Muscle layer of colon (tissue), 2 donors: Measurements from ENCODE around the gene SCUBE2.
"Not testable (repeated sequence)": the region's sequence is repeated elsewhere in the genome, so short reads cannot be mapped to it uniquely, and the experiment has no call there.

Source experiments
- H3K27ac ChIP-seq: one replicate; pipeline ENCODE4 v1.7.0; 2013; ENCODE audit warnings: low read depth, mild to moderate bottlenecking, low read length, moderate library complexity
- H3K27me3 ChIP-seq, 2 donors: one replicate each; pipeline ENCODE4 v1.7.0; 2013; ENCODE audit warnings: low read length in 2 of 2, mild to moderate bottlenecking in 2 of 2; ENCODE audit not compliant: insufficient read depth in 2 of 2, control insufficient read depth in 1 of 2
- H3K36me3 ChIP-seq: one replicate; pipeline ENCODE4 v1.7.0; 2013; ENCODE audit warnings: mild to moderate bottlenecking, low read length; ENCODE audit not compliant: insufficient read depth
- H3K4me1 ChIP-seq: one replicate; pipeline ENCODE4 v1.7.0; 2013; ENCODE audit warnings: mild to moderate bottlenecking, low read length; ENCODE audit not compliant: insufficient read depth
- H3K4me3 ChIP-seq, 2 donors: one replicate each; pipeline ENCODE4 v1.7.0; 2013; ENCODE audit warnings: low read length in 2 of 2, low read depth in 1 of 2, mild to moderate bottlenecking in 1 of 2, moderate library complexity in 1 of 2
- H3K9ac ChIP-seq: one replicate; pipeline ENCODE4 v1.7.0; 2013; ENCODE audit warnings: low read length
- H3K9me3 ChIP-seq: one replicate; pipeline ENCODE4 v1.7.0; 2013; ENCODE audit warnings: mild to moderate bottlenecking, low read length
- donor health status: abdominal sarcoma.
- donor health status: Adenocarcinoma of cecum.

SCUBE2 gene

DNA sequence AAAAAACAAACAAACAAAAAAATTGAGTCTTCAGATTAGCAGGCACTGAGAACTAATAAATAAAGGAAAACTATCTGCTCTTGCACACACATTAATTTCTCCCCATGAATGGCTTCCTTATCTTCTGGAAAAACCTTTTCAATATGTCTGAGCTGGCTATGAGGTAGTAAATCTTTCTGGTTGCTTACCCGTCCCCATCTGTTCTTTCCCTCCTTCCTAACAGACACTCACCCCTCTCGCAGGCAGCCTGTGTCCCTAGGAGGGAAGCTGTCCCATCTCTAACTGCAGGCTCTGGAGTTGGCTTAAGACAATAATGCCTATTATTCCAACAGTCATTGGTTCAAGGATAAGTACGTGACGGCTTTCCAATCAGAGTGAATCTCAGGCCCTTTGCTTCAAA, 8.2 kb upstream of the SCUBE2 start:
- no peaks in the 10 kb centered on the region for H3K4me1 ChIP-seq
- no peak overlapping the region for H3K9ac ChIP-seq
- no peaks in the 10 kb centered on the region for H3K27me3 ChIP-seq
- no peak overlapping the region for H3K4me3 ChIP-seq
- H3K27ac ChIP-seq = no peak overlapping the region
- H3K9me3 ChIP-seq = no peaks in the 10 kb centered on the region
- no peaks in the 10 kb centered on the region for H3K36me3 ChIP-seq

DNA sequence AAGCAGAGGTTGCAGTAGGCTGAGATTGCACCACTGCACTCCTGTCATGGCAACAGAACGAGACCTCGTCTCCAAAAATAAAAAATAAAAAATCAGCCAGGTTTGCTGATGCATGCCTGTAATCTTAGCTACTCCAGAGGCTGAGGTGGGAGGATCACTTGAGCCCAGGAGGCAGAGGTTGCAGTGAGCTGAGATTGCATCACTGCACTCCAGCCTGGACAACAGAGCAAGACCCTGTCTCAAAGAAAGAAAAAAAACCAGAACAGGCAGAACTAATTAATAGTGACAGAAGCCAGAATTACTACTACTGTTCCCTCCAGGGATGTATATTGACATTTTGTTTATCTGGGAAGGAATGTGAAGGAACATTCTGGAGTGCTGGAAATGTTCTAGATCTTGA, 7.1 kb upstream of the SCUBE2 start:
- not testable (repeated sequence) for H3K4me3 ChIP-seq, H3K4me1 ChIP-seq, H3K9me3 ChIP-seq, H3K27ac ChIP-seq, H3K9ac ChIP-seq, H3K36me3 ChIP-seq, H3K27me3 ChIP-seq

DNA sequence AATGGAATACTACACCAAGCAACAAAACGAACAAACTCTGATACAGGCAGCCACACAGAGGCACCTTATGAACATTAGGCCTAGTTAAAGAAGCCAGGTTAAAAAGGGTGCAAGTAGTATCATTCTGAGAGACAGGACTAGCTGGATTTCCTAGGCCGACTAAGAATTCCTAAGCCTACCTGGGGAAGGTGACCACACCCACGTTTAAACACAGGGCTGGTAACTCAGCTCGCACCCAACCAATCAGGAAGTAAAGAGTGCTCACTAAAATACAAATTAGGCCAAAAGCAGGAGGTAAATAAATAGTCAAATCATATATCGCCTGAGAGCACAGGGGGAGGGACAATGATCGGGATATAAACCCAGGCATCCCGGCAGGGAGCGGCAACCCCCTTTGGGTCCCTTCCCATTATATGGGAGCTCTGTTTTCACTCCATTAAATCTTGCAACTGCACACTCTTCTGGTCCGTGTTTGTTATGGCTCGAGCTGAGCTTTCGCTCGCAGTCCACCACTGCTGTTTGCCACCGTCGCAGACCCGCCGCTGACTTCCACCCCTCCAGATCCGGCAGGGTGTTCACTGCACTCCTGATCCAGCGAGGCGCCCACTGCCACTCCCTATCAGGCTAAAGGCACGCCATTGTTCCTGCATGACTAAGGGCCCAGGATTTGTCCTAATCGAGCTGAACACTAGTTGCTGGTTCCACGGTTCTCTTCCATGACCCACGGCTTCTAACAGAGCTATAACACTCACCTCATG, 6.0 kb upstream of the SCUBE2 start:
- H3K36me3 ChIP-seq, H3K4me3 ChIP-seq, H3K4me1 ChIP-seq, H3K27ac ChIP-seq, H3K27me3 ChIP-seq, H3K9ac ChIP-seq, H3K9me3 ChIP-seq: not testable (repeated sequence)

DNA sequence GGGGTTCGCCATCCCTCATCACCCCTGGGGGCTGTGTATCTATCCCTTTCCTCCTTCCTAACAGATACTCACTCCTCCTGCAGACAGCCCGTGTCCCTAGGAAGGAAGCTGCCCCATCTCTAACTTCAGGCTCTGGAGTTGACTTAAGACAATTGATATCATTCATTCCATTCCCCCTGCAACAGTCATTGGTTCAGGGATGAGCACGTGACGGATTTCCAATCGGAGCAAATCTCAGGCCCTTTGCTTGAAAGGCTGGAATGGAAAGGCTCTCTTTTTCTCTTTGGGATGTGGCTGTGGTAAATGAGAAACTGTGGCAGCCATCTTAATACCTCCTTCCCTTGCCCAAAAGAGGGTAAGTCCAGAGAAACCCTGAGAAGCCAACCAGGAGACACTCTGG, 5.0 kb upstream of the SCUBE2 start:
- Histone ChIP-seq H3K4me1 (peaks cover 7% of the 10 kb centered on the region), H3K4me3 (no peak overlapping the region), H3K27me3 (peaks cover 0 to 6% of the 10 kb centered on the region in 2 donors), H3K9ac (no peak overlapping the region), H3K27ac (no peak overlapping the region), H3K9me3 (no peaks in the 10 kb centered on the region), H3K36me3 (no peaks in the 10 kb centered on the region)

DNA sequence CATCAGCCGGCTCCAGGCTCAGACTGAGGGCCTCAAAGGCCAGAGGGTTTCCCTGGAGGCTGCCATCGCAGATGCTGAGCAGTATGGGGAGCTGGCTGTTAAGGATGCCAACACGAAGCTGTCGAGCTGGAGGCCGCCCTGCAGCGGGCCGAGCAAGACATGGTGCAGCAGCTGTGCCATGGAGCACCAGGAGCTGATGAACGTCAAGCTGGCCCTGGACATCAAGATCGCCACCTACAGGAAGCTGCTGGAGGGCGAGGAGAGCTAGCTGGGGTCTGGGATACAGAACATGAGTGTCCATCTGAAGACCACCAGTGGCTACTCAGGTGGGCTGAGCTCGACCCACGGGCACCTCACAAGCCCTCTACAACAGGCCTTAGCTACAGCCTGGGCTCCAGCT, 4.0 kb upstream of the SCUBE2 start:
- Histone ChIP-seq H3K9me3 (no peaks in the 10 kb centered on the region), H3K27ac (no peak overlapping the region), H3K27me3 (peaks cover 6 to 8% of the 10 kb centered on the region in 2 donors), H3K4me1 (peaks cover 7% of the 10 kb centered on the region), H3K9ac (no peak overlapping the region), H3K36me3 (no peaks in the 10 kb centered on the region), H3K4me3 (no peak overlapping the region)

DNA sequence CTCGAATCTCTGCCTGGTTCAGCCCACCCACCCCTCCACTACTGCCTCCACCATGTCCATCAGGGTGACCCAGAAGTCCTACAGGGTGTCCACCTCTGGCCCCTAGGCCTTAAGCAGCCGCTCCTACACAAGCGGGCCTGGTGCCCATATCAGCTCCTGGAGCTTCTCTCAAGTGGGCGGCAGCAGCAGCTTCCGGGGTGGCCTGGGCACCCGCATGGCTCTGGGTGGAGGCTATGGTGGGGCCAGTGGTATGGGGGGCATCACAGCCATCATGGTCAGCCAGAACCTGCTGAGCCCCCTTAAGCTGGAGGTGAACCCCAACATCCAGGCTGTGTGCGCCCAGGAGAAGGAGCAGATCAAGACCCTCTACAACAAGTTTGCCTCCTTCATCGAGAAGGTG, 3.0 kb upstream of the SCUBE2 start:
- Histone ChIP-seq H3K4me1 (peaks cover 7% of the 10 kb centered on the region), H3K4me3 (no peak overlapping the region), H3K9me3 (no peaks in the 10 kb centered on the region), H3K9ac (no peak overlapping the region), H3K27me3 (peaks cover 8 to 11% of the 10 kb centered on the region in 2 donors), H3K27ac (no peak overlapping the region), H3K36me3 (no peaks in the 10 kb centered on the region)

DNA sequence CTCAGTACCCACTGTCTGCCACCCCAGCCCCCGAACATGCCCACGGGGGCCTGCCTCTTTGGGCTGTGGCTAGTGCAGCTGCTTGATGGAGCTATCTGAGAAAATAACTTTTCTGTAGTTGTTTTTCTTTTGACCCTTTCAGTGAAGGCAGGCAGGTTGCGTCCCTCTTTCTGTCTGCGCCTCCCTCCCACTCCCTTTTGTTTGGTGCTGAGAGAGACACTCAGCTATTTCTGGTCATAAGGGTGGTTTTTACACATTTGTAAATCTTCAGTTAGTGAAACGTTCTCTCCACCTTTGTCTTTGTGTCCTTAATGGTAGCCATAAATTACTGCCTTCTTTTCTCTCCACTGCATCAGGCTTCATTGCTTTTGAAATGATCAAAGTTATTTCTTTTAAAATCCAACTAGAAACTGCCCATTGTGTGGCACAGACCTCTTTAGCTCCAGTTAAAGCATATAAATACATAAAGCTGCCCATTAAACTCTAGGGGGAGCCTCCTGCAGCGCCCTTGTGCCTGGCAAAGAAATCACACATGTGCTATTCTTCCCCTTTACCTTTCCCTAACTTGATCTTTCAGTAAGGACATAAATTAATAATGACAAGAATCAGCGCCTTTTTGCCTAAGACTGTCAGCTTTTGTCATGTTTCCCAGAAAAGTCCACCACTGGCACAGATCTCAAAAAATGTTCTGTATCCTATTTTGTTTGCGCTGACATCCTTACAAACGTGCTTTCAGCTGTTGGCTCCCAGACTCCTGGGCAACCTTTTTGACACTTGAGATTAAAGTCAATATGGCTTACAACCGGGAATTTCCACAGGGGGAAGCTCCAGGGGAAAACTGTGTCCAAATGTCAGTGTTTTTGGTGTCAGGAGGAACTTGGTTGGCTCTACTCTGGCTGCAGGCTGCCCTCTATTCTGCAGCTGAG, 1.7 kb upstream of the SCUBE2 start:
- Histone ChIP-seq H3K4me3 (no peak overlapping the region), H3K9me3 (no peaks in the 10 kb centered on the region), H3K9ac (no peak overlapping the region), H3K4me1 (peaks cover 7% of the 10 kb centered on the region), H3K27ac (no peak overlapping the region), H3K36me3 (no peaks in the 10 kb centered on the region), H3K27me3 (peaks cover 8 to 11% of the 10 kb centered on the region in 2 donors)

DNA sequence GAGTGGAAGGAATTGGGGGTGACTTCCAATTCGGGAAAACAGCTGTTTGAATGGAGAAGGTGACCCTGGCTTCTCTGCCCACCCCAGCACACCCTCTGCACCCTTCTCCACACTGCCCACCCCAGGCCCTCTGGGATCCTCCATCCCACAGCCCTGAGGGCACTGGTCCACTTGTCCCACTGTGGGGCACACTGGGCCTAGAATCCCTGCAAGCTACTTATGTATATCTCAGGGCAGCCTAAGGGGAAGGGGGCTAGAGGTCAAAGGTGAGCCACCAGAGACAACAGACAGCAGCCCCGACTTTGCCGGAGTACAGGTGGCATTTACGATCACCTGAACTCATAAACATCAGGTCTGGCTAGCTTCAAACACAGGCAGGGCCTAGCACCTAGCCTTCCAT, 673 bp upstream of the SCUBE2 start:
- peaks cover 7% of the 10 kb centered on the region for H3K4me1 ChIP-seq
- H3K27ac ChIP-seq = no peak overlapping the region
- peaks cover 8 to 11% of the 10 kb centered on the region in 2 donors for H3K27me3 ChIP-seq
- H3K4me3 ChIP-seq = peak overlapping the region in 1 of 2 donors; percentile 47
- no peaks in the 10 kb centered on the region for H3K9me3 ChIP-seq
- no peak overlapping the region for H3K9ac ChIP-seq
- H3K36me3 ChIP-seq = no peaks in the 10 kb centered on the region

DNA sequence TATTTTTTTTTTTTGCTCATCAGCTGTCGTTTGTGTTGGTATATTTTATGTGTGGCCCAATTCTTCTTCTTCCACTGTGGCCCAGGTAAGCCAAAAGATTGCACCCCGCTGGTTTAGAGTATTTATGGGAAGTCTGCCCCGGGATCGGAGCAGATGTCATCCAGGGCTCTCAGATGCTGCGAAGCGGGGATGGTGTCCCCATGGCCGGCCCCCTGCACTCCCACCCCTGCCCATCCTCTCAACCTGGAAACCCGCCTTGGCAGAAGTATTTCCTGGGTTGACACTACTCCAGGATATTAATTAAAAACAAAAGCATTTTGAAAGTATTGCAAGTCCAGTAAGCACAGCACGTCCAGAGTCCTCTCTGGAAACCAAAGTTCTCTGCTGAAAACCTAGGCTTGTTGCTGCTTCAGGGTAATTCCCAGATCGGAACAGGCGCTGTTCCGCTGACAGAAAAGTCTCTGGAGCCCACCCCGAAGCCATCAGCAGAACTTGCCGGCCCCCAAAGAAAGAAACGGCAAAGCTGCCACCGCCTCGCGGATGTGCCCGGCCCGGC, 833 bp downstream of the SCUBE2 start:
- Histone ChIP-seq H3K27ac (no peak overlapping the region), H3K4me1 (peaks cover 7% of the 10 kb centered on the region), H3K9ac (no peak overlapping the region), H3K36me3 (no peaks in the 10 kb centered on the region), H3K4me3 (peak overlapping the region in 1 of 2 donors; percentile 57), H3K9me3 (no peaks in the 10 kb centered on the region), H3K27me3 (peaks cover 8 to 11% of the 10 kb centered on the region in 2 donors)

DNA sequence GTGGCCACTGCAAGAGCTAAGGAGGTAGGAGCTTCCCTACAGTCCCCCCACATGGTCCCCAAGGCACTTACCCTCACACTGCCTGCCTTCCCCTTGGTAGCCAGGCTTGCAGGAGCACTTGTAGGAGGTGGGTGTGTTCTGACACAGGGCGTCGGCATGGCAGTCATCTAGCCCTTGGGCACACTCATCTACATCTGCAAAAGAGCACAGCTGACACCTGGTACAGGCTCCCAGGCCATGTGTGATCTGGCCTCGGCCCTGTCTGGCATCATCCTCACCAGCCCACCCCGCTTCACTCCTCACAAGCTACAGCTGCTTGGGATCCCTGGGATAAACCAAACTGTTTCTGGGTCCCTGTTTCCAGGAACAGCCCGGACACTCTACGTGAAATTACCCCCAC, 1.8 kb downstream of the SCUBE2 start:
- no peak overlapping the region for H3K9ac ChIP-seq
- no peak overlapping the region for H3K4me3 ChIP-seq
- peaks cover 8 to 11% of the 10 kb centered on the region in 2 donors for H3K27me3 ChIP-seq
- no peaks in the 10 kb centered on the region for H3K9me3 ChIP-seq
- H3K36me3 ChIP-seq = no peaks in the 10 kb centered on the region
- H3K4me1 ChIP-seq = peaks cover 7% of the 10 kb centered on the region
- no peak overlapping the region for H3K27ac ChIP-seq

DNA sequence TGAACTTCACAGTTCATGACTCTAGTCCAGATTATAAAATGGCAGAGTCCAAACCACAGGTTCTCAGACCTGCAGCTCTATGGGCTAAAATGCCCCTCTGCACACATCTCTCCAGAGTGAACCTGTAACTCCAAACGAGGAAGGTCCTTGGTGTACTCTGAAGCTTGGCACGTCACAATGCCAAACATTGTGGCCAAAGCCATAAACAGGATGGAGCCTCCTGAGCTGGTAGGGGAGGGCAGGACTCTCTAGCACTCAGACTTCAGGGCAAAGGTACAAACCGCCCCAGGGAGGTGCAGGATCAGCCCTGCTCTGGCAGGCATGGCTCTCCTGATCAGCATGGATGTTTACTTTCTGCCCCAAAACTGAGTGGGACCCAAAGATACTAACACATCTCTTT, 2.3 kb downstream of the SCUBE2 start:
- Histone ChIP-seq H3K27me3 (peaks cover 8 to 11% of the 10 kb centered on the region in 2 donors), H3K4me3 (no peak overlapping the region), H3K9ac (no peak overlapping the region), H3K36me3 (no peaks in the 10 kb centered on the region), H3K27ac (no peak overlapping the region), H3K9me3 (no peaks in the 10 kb centered on the region), H3K4me1 (peaks cover 7% of the 10 kb centered on the region)
